ENCODE data around the gene PRMT1.

PRMT1 gene

DNA sequence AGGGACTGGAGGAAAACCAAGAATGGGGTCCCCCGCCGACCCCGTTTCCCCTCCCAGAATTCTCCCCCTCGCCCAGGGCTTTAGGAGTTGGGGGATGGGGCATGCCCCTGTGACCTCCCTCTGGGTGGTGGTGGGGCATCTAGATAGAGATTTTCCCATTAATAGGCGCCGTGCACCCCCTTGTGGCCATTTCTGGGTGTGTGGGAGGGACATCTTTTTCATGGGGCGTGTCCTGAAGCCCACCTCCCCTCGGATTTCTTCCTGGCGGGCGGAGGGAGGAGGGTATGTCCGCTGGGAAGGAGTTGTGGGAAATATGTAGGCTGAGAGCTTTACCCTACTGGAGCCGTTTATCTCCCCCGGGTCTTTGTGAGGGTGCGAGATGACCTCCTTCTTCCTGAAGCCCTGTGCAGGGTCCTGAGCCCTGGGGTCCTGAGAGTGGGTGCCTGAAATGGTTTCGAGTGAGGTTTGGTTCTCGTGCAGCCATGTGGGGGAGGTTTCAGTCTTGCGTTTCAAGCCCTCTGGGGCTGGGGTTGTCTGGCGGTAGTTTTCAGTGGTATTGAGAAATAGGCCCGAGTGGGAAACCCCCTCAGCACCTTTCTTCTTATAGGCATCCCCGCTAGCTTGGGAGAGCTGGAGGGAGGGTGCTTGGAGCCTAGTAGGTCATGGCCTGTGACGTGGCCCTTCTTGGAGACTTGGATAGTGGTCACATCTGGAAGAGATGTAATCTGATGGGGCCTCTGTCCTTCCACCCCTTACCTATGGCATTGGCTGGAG is 1.0 kb downstream of the PRMT1 start:
- Histone ChIP-seq H3K79me2 (ENCODE audit: insufficient read depth, low read depth) (peaks cover 60% of the 10 kb centered on the region), H3K4me3 (IDR thresholded peaks at IDR 0.05; ENCODE audit: insufficient read depth, low read depth, low read length) (peak overlapping the region; percentile 24), H3K36me3 (ENCODE audit: insufficient read depth) (peaks cover 9% of the 10 kb centered on the region; the same call in 1 of the 2 replicates)

DNA sequence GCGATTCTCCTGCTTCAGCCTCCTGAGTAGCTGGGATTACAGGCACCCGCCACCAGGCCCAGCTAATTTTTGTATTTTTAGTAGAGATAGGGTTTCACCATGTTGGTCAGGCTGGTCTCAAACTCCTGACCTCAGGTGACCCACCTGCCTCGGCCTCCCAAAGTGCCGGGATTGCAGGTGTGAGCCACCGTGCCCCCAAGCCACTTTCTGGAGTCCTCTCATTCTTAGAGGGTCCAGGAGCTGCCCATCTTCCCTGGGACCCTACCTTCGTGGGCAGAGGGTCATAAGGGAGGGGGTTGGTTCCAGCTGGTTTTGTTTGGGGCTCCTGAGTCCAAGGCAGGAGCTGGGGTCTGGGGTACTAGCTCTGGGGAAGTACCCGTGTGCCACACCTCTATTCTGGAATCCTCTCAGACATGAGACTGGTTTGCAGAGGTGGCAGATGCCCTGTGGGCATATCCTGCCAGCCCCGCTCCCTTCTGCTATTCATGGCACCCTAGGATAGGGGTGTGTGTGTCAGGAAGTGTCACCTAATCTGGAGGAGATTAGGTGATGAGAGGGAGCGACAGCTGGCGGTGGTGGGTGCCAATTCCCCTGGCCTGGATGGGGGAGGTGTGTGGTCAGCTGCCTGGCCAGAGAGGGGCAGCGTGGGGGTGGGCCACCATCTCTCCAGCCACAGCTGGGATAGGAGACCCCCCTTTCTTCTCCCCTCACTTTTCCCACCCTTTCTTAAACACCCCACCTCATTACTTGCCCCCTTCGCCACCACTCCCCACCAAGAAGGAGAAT is 2.1 kb downstream of the PRMT1 start:
- H2AFZ ChIP-seq (ENCODE audit: low read depth) = no peak overlapping the region
- TF ChIP-seq, protein P1, sequence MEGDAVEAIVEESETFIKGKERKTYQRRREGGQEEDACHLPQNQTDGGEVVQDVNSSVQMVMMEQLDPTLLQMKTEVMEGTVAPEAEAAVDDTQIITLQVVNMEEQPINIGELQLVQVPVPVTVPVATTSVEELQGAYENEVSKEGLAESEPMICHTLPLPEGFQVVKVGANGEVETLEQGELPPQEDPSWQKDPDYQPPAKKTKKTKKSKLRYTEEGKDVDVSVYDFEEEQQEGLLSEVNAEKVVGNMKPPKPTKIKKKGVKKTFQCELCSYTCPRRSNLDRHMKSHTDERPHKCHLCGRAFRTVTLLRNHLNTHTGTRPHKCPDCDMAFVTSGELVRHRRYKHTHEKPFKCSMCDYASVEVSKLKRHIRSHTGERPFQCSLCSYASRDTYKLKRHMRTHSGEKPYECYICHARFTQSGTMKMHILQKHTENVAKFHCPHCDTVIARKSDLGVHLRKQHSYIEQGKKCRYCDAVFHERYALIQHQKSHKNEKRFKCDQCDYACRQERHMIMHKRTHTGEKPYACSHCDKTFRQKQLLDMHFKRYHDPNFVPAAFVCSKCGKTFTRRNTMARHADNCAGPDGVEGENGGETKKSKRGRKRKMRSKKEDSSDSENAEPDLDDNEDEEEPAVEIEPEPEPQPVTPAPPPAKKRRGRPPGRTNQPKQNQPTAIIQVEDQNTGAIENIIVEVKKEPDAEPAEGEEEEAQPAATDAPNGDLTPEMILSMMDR (conservative IDR thresholded peaks at IDR 0.05; ENCODE audit: low read depth, low read length) = no peak
- H4K20me1 ChIP-seq (ENCODE audit: insufficient read depth) = peaks cover 10% of the 10 kb centered on the region; the same call in 1 of the 2 replicates
- H3K36me3 ChIP-seq (ENCODE audit: insufficient read depth) = peaks cover 9% of the 10 kb centered on the region; the same call in 1 of the 2 replicates
- no peaks in the 10 kb centered on the region for H3K27me3 ChIP-seq (ENCODE audit: insufficient read depth, low read depth)
- no peak overlapping the region for H3K4me3 ChIP-seq (IDR thresholded peaks at IDR 0.05; ENCODE audit: insufficient read depth, low read depth, low read length)
- peak overlapping the region; percentile 93; the same call in 1 of the 2 replicates for H3K27ac ChIP-seq
- peak overlapping the region; percentile 96; the same call in 1 of the 2 replicates for H3K9ac ChIP-seq
- peaks cover 40% of the 10 kb centered on the region for H3K4me1 ChIP-seq (ENCODE audit: low read depth, poor library complexity, severe bottlenecking)
- peaks cover 62% of the 10 kb centered on the region for H3K79me2 ChIP-seq (ENCODE audit: insufficient read depth, low read depth)
- peak overlapping the region; percentile 38 for H3K4me2 ChIP-seq

More for the DNA sequence above, 1.0 kb downstream of the PRMT1 start:
- TF ChIP-seq, protein P1 (conservative IDR thresholded peaks at IDR 0.05; ENCODE audit: low read depth, low read length) = peak; percentile 91
- Histone ChIP-seq H3K4me2 (peak overlapping the region; percentile 38), H3K27ac (peak overlapping the region; percentile 93), H3K9ac (peak overlapping the region; percentile 96), H2AFZ (ENCODE audit: low read depth) (no peak overlapping the region), H3K4me1 (ENCODE audit: low read depth, poor library complexity, severe bottlenecking) (peaks cover 40% of the 10 kb centered on the region), H3K27me3 (ENCODE audit: insufficient read depth, low read depth) (no peaks in the 10 kb centered on the region), H4K20me1 (ENCODE audit: insufficient read depth) (peaks cover 10% of the 10 kb centered on the region; the same call in 1 of the 2 replicates)

DNA sequence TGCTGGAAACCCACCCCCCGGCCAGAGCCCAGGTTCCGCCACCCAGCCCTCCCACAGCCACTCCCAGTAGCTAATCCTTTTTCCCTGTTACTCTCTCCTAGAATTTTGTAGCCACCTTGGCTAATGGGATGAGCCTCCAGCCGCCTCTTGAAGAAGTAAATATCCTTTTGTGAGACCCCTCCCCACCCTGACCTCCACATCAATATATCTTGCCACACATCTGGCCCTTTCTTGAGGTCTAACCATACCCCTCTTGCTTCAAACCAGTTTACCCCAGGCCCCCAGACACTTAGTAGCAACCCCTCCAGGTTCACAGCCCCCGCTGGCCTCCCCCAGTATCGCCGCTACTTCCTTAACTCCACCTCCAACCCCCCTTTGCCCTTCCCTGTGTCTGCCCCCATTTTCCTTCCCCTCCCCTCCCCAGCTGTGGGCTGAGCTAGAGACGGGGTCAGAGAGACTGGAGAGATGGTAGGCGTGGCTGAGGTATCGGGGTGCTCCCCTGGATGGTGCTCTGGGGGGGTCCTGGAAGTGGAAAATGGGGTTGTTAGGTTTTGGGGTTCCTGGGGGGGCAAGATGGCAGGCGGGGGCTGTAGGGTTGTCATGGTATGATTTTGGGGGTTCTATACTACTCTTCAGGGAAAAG is 2.8 kb downstream of the PRMT1 start:
- Histone ChIP-seq H3K79me2 (ENCODE audit: insufficient read depth, low read depth) (peaks cover 62% of the 10 kb centered on the region), H3K4me1 (ENCODE audit: low read depth, poor library complexity, severe bottlenecking) (peaks cover 35% of the 10 kb centered on the region), H3K4me3 (IDR thresholded peaks at IDR 0.05; ENCODE audit: insufficient read depth, low read depth, low read length) (no peak overlapping the region), H2AFZ (ENCODE audit: low read depth) (no peak overlapping the region), H3K4me2 (peak overlapping the region; percentile 38), H3K36me3 (ENCODE audit: insufficient read depth) (peaks cover 9% of the 10 kb centered on the region; the same call in 1 of the 2 replicates), H3K27me3 (ENCODE audit: insufficient read depth, low read depth) (no peaks in the 10 kb centered on the region), H4K20me1 (ENCODE audit: insufficient read depth) (peaks cover 10% of the 10 kb centered on the region; the same call in 1 of the 2 replicates), H3K27ac (0 out of 2 replicates have a peak overlapping the region, but pooled peaks have one; percentile 19), H3K9ac (no peak overlapping the region; the same call in 1 of the 2 replicates)
- TF ChIP-seq, protein P1 (conservative IDR thresholded peaks at IDR 0.05; ENCODE audit: low read depth, low read length) = no peak

Data from KMS-11 (cell line).